Measurements from ENCODE around the gene SMIM35.
A peak's percentile ranks its signal among the peaks of the same experiment; 100 is the strongest.

Gene SMIM35

GRCh38 chr11:117976445-117976844 is 110.3 kb downstream of the SMIM35 start:
- Histone ChIP-seq H3K18ac (ENCODE audit: low read length) (no peak overlapping the region), H3K4me2 (ENCODE audit: low read length) (no peak overlapping the region), H3K4me1 (ENCODE audit: control insufficient read depth in 1 of 2, insufficient read depth in 2 of 2, low read length in 2 of 2) (no peaks in the 10 kb centered on the region), H2BK12ac (ENCODE audit: low read length) (no peak overlapping the region), H3K79me1 (ENCODE audit: low read length) (no peaks in the 10 kb centered on the region), H3K4me3 (ENCODE audit: low read depth, low read length) (no peak overlapping the region), H3K23ac (ENCODE audit: low read length) (no peak overlapping the region), H4K12ac (ENCODE audit: low read depth, low read length) (no peak overlapping the region), H3K27me3 (ENCODE audit: insufficient read depth, low read length) (peaks cover 2% of the 10 kb centered on the region), H4K91ac (ENCODE audit: low read depth, low read length) (no peak overlapping the region), H3K9ac (ENCODE audit: low read length) (no peak overlapping the region), H3K14ac (ENCODE audit: low read length) (no peak overlapping the region), H2AFZ (ENCODE audit: insufficient read depth, low read length, poor library complexity) (no peak overlapping the region), H3K36me3 (ENCODE audit: control insufficient read depth in 1 of 2, insufficient read depth in 2 of 2, low read length in 2 of 2) (no peaks in the 10 kb centered on the region), H3K9me3 (ENCODE audit: insufficient read depth, low read depth, low read length) (peaks cover 4% of the 10 kb centered on the region), H3K4ac (ENCODE audit: low read depth, low read length) (no peak overlapping the region), H2BK5ac (ENCODE audit: low read depth, low read length, poor library complexity) (no peak overlapping the region), H3K79me2 (ENCODE audit: control insufficient read depth, insufficient read depth, low read length, poor library complexity) (no peaks in the 10 kb centered on the region), H2BK120ac (ENCODE audit: insufficient read depth, low read length, poor library complexity) (no peak overlapping the region), H3K27ac (ENCODE audit: low read depth, low read length) (no peak overlapping the region), H2AK5ac (ENCODE audit: low read length) (no peak overlapping the region), H4K8ac (ENCODE audit: low read depth, low read length) (no peak overlapping the region)
- DNase-seq = peak; percentile 96 to 97
- WGBS (ENCODE audit: extremely low coverage, insufficient coverage, insufficient read length) = no CpG with 5 or more reads among the region's 4 CpGs

DNA sequence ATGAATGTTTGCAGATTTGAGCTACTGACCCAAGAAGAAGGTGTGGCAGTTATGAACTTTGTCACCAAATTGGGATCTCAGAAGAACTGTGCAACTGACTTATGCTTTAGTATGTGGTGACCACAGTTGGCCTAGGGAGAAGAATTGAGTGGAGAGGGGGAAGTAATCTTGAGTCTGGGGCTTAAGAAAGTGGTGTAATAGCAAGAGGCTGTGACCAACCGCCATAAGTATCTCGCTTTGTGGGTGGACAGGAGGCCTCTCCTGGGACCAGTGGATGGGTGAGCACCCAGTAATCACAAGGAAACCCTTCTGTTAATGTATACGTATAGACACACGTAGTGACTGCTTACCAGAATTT is 113.3 kb downstream of the SMIM35 start:
- no peak overlapping the region for H3K4me2 ChIP-seq (ENCODE audit: low read length)
- H3K79me1 ChIP-seq (ENCODE audit: low read length) = no peaks in the 10 kb centered on the region
- no peaks in the 10 kb centered on the region for H3K27me3 ChIP-seq (ENCODE audit: insufficient read depth, low read length)
- no peak overlapping the region for H2BK120ac ChIP-seq (ENCODE audit: insufficient read depth, low read length, poor library complexity)
- no peak overlapping the region for H3K23ac ChIP-seq (ENCODE audit: low read length)
- H3K79me2 ChIP-seq (ENCODE audit: control insufficient read depth, insufficient read depth, low read length, poor library complexity) = no peaks in the 10 kb centered on the region
- no peaks in the 10 kb centered on the region for H3K4me1 ChIP-seq (ENCODE audit: control insufficient read depth in 1 of 2, insufficient read depth in 2 of 2, low read length in 2 of 2)
- H3K4me3 ChIP-seq (ENCODE audit: low read depth, low read length) = no peak overlapping the region
- H4K91ac ChIP-seq (ENCODE audit: low read depth, low read length) = no peak overlapping the region
- no CpG with 5 or more reads among the region's 4 CpGs for WGBS (ENCODE audit: extremely low coverage, insufficient coverage, insufficient read length)
- no peak overlapping the region for H2AK5ac ChIP-seq (ENCODE audit: low read length)
- H2BK5ac ChIP-seq (ENCODE audit: low read depth, low read length, poor library complexity) = no peak overlapping the region
- H3K14ac ChIP-seq (ENCODE audit: low read length) = no peak overlapping the region
- no peak overlapping the region for H4K8ac ChIP-seq (ENCODE audit: low read depth, low read length)
- no peak overlapping the region for H3K27ac ChIP-seq (ENCODE audit: low read depth, low read length)
- H3K9me3 ChIP-seq (ENCODE audit: insufficient read depth, low read depth, low read length) = no peaks in the 10 kb centered on the region
- no peak overlapping the region for H3K9ac ChIP-seq (ENCODE audit: low read length)
- no peak overlapping the region for H2BK12ac ChIP-seq (ENCODE audit: low read length)
- DNase-seq = no peak
- no peak overlapping the region for H2AFZ ChIP-seq (ENCODE audit: insufficient read depth, low read length, poor library complexity)
- H3K36me3 ChIP-seq (ENCODE audit: control insufficient read depth in 1 of 2, insufficient read depth in 2 of 2, low read length in 2 of 2) = no peaks in the 10 kb centered on the region
- H3K18ac ChIP-seq (ENCODE audit: low read length) = no peak overlapping the region
- H4K12ac ChIP-seq (ENCODE audit: low read depth, low read length) = no peak overlapping the region
- H3K4ac ChIP-seq (ENCODE audit: low read depth, low read length) = no peak overlapping the region

GRCh38 chr11:117972629-117973502 is 113.9 kb downstream of the SMIM35 start:
- no peak overlapping the region for H2BK12ac ChIP-seq (ENCODE audit: low read length)
- no peak overlapping the region for H3K4me3 ChIP-seq (ENCODE audit: low read depth, low read length)
- H4K8ac ChIP-seq (ENCODE audit: low read depth, low read length) = no peak overlapping the region
- no peak overlapping the region for H3K4ac ChIP-seq (ENCODE audit: low read depth, low read length)
- no peak overlapping the region for H3K18ac ChIP-seq (ENCODE audit: low read length)
- H3K14ac ChIP-seq (ENCODE audit: low read length) = no peak overlapping the region
- no peak overlapping the region for H2BK120ac ChIP-seq (ENCODE audit: insufficient read depth, low read length, poor library complexity)
- H3K36me3 ChIP-seq (ENCODE audit: control insufficient read depth in 1 of 2, insufficient read depth in 2 of 2, low read length in 2 of 2) = no peaks in the 10 kb centered on the region
- no peaks in the 10 kb centered on the region for H3K27me3 ChIP-seq (ENCODE audit: insufficient read depth, low read length)
- H3K79me2 ChIP-seq (ENCODE audit: control insufficient read depth, insufficient read depth, low read length, poor library complexity) = no peaks in the 10 kb centered on the region
- H3K79me1 ChIP-seq (ENCODE audit: low read length) = no peaks in the 10 kb centered on the region
- no peaks in the 10 kb centered on the region for H3K9me3 ChIP-seq (ENCODE audit: insufficient read depth, low read depth, low read length)
- no peak for DNase-seq
- H2AK5ac ChIP-seq (ENCODE audit: low read length) = no peak overlapping the region
- H3K9ac ChIP-seq (ENCODE audit: low read length) = no peak overlapping the region
- H3K27ac ChIP-seq (ENCODE audit: low read depth, low read length) = no peak overlapping the region
- no peaks in the 10 kb centered on the region for H3K4me1 ChIP-seq (ENCODE audit: control insufficient read depth in 1 of 2, insufficient read depth in 2 of 2, low read length in 2 of 2)
- H3K4me2 ChIP-seq (ENCODE audit: low read length) = no peak overlapping the region
- H3K23ac ChIP-seq (ENCODE audit: low read length) = no peak overlapping the region
- no peak overlapping the region for H2BK5ac ChIP-seq (ENCODE audit: low read depth, low read length, poor library complexity)
- H4K12ac ChIP-seq (ENCODE audit: low read depth, low read length) = no peak overlapping the region
- WGBS (ENCODE audit: extremely low coverage, insufficient coverage, insufficient read length) = no CpG with 5 or more reads among the region's 9 CpGs
- no peak overlapping the region for H2AFZ ChIP-seq (ENCODE audit: insufficient read depth, low read length, poor library complexity)
- no peak overlapping the region for H4K91ac ChIP-seq (ENCODE audit: low read depth, low read length)

- Histone ChIP-seq H2AK5ac (ENCODE audit: low read length) (no peak overlapping the region), H3K4me3 (ENCODE audit: low read depth, low read length) (no peak overlapping the region), H3K36me3 (ENCODE audit: control insufficient read depth in 1 of 2, insufficient read depth in 2 of 2, low read length in 2 of 2) (no peaks in the 10 kb centered on the region), H3K27me3 (ENCODE audit: insufficient read depth, low read length) (no peaks in the 10 kb centered on the region), H3K9ac (ENCODE audit: low read length) (no peak overlapping the region), H3K27ac (ENCODE audit: low read depth, low read length) (no peak overlapping the region), H2BK12ac (ENCODE audit: low read length) (no peak overlapping the region), H3K79me2 (ENCODE audit: control insufficient read depth, insufficient read depth, low read length, poor library complexity) (no peaks in the 10 kb centered on the region), H3K4me1 (ENCODE audit: control insufficient read depth in 1 of 2, insufficient read depth in 2 of 2, low read length in 2 of 2) (no peaks in the 10 kb centered on the region), H3K79me1 (ENCODE audit: low read length) (no peaks in the 10 kb centered on the region), H3K23ac (ENCODE audit: low read length) (no peak overlapping the region), H4K12ac (ENCODE audit: low read depth, low read length) (no peak overlapping the region), H2BK120ac (ENCODE audit: insufficient read depth, low read length, poor library complexity) (no peak overlapping the region), H3K14ac (ENCODE audit: low read length) (no peak overlapping the region), H3K4me2 (ENCODE audit: low read length) (no peak overlapping the region), H4K91ac (ENCODE audit: low read depth, low read length) (no peak overlapping the region), H2AFZ (ENCODE audit: insufficient read depth, low read length, poor library complexity) (no peak overlapping the region), H3K18ac (ENCODE audit: low read length) (no peak overlapping the region), H3K9me3 (ENCODE audit: insufficient read depth, low read depth, low read length) (no peaks in the 10 kb centered on the region), H3K4ac (ENCODE audit: low read depth, low read length) (no peak overlapping the region), H2BK5ac (ENCODE audit: low read depth, low read length, poor library complexity) (no peak overlapping the region), H4K8ac (ENCODE audit: low read depth, low read length) (no peak overlapping the region)
- no CpG with 5 or more reads among the region's 10 CpGs for WGBS (ENCODE audit: extremely low coverage, insufficient coverage, insufficient read length)
- no peak for DNase-seq
Observed at GRCh38 chr11:117972044-117972443, 114.7 kb downstream of the SMIM35 start.
